Measurements from ENCODE around the gene XRCC1.

DNA sequence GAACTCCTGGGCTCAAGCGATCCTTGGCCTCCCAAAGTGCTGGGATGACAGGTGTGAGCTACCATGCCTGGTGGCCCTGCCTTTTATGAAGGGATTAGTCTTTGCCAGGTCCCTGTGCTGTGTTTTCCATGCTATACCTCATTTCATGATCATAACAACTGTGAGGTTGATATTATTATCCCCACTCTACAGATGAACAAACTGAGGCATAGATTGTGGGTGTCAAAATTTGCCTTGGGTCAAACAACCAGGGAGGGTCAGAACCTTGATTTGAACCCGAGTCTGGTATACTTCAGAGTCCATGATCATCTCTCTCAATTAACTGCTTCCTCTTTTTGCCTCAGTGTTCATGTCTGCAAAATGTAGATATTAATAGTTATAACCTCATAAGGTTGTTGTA lies 7.2 kb upstream of the XRCC1 start:
- TF ChIP-seq, protein P1, sequence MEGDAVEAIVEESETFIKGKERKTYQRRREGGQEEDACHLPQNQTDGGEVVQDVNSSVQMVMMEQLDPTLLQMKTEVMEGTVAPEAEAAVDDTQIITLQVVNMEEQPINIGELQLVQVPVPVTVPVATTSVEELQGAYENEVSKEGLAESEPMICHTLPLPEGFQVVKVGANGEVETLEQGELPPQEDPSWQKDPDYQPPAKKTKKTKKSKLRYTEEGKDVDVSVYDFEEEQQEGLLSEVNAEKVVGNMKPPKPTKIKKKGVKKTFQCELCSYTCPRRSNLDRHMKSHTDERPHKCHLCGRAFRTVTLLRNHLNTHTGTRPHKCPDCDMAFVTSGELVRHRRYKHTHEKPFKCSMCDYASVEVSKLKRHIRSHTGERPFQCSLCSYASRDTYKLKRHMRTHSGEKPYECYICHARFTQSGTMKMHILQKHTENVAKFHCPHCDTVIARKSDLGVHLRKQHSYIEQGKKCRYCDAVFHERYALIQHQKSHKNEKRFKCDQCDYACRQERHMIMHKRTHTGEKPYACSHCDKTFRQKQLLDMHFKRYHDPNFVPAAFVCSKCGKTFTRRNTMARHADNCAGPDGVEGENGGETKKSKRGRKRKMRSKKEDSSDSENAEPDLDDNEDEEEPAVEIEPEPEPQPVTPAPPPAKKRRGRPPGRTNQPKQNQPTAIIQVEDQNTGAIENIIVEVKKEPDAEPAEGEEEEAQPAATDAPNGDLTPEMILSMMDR (conservative IDR thresholded peaks at IDR 0.05) = no peak
- TF ChIP-seq ZFX (IDR thresholded peaks at IDR 0.05) = no peak

All from C4-2B (cell line).